Endothelial cell (in vitro differentiated cells): Measurements from ENCODE around the gene PDE5A. TPM values are rescaled to one million over a fixed set of nuclear protein-coding genes. Genes with fewer than 3 reads are reported as not detected.
A peak's percentile ranks its signal among the peaks of the same experiment; 100 is the strongest.
"Not testable (repeated sequence)": the region's sequence is repeated elsewhere in the genome, so short reads cannot be mapped to it uniquely, and the experiment has no call there.

Experiments used
- DNase-seq: peaks from one replicate; pipeline ENCODE4 v3.0.0; 2021; ENCODE audit warnings: low spot score
- H3K27ac Mint-ChIP-seq: one replicate; pipeline ENCODE4 v1.8.0; 2021; ENCODE audit warnings: mixed read lengths, inconsistent platforms; ENCODE audit not compliant: unreplicated experiment
- H3K27me3 Mint-ChIP-seq: one replicate; pipeline ENCODE4 v1.8.0; 2021; ENCODE audit warnings: mild to moderate bottlenecking, moderate library complexity, mixed read lengths, inconsistent platforms; ENCODE audit not compliant: unreplicated experiment
- H3K36me3 Mint-ChIP-seq: one replicate; pipeline ENCODE4 v1.8.0; 2021; ENCODE audit warnings: mild to moderate bottlenecking, low read depth, mixed read lengths, inconsistent platforms; ENCODE audit not compliant: unreplicated experiment
- H3K4me1 Mint-ChIP-seq: one replicate; pipeline ENCODE4 v1.8.0; 2021; ENCODE audit warnings: mild to moderate bottlenecking, mixed read lengths, inconsistent platforms; ENCODE audit not compliant: unreplicated experiment
- H3K4me3 Mint-ChIP-seq: one replicate; pipeline ENCODE4 v1.8.0; 2021; ENCODE audit warnings: mild to moderate bottlenecking, mixed read lengths, inconsistent platforms; ENCODE audit not compliant: unreplicated experiment
- H3K9me3 Mint-ChIP-seq: one replicate; pipeline ENCODE4 v1.8.0; 2021; ENCODE audit warnings: mixed read lengths, inconsistent platforms; ENCODE audit not compliant: unreplicated experiment
- CTCF ChIP-seq: fragments of 200-600 bp; sonication (generic); IDR thresholded peaks from one replicate; pipeline ENCODE4 v1.5.0; 2021; ENCODE audit warnings: antibody characterized with exemption; ENCODE audit not compliant: unreplicated experiment
- total RNA-seq: library from RNA; stranded (reverse); fragmentation: NEBNext Ultra II Directional; extraction: Animal tissue kit (Norgen Biotek cat#: 25700); gene quantifications from one replicate; pipeline ENCODE4 v1.2.1, GENCODE V29; 2021; ENCODE audit not compliant: unreplicated experiment

The PDE5A gene
- total RNA-seq, 1 donor from 2014 or later = 3.4 TPM

GRCh38 chr4:119477412-119478053 is 151.1 kb downstream of the PDE5A start:
- no peak for TF ChIP-seq CTCF
- H3K36me3 Mint-ChIP-seq = peaks cover 23% of the 10 kb centered on the region
- no peaks in the 10 kb centered on the region for H3K27me3 Mint-ChIP-seq

GRCh38 chr4:119471259-119471658 is 157.3 kb downstream of the PDE5A start:
- DNase-seq = no peak
- Mint-ChIP-seq H3K4me3 (no peak overlapping the region), H3K36me3 (peaks cover 4% of the 10 kb centered on the region), H3K4me1 (no peaks in the 10 kb centered on the region), H3K9me3 (no peaks in the 10 kb centered on the region), H3K27ac (no peak overlapping the region), H3K27me3 (no peaks in the 10 kb centered on the region)
- no peak for TF ChIP-seq CTCF

More at GRCh38 chr4:119477412-119478053, 151.1 kb downstream of the PDE5A start:
- Mint-ChIP-seq H3K4me1 (no peaks in the 10 kb centered on the region), H3K27ac (no peak overlapping the region), H3K4me3 (no peak overlapping the region), H3K9me3 (no peaks in the 10 kb centered on the region)
- DNase-seq = no peak

- H3K27me3 Mint-ChIP-seq, H3K36me3 Mint-ChIP-seq, H3K4me3 Mint-ChIP-seq, DNase-seq, H3K27ac Mint-ChIP-seq, H3K4me1 Mint-ChIP-seq, H3K9me3 Mint-ChIP-seq: not testable (repeated sequence)
Observed at GRCh38 chr4:119470737-119471063, 157.9 kb downstream of the PDE5A start.

- not testable (repeated sequence) for H3K27ac Mint-ChIP-seq, DNase-seq, H3K4me1 Mint-ChIP-seq, H3K4me3 Mint-ChIP-seq, H3K27me3 Mint-ChIP-seq, H3K36me3 Mint-ChIP-seq, H3K9me3 Mint-ChIP-seq
Observed at GRCh38 chr4:119470021-119470736, 158.4 kb downstream of the PDE5A start.

- not testable (repeated sequence) for DNase-seq, H3K27ac Mint-ChIP-seq, H3K4me3 Mint-ChIP-seq, H3K27me3 Mint-ChIP-seq, H3K9me3 Mint-ChIP-seq, H3K4me1 Mint-ChIP-seq, H3K36me3 Mint-ChIP-seq
Observed at GRCh38 chr4:119469039-119469438, 159.6 kb downstream of the PDE5A start.

DNA sequence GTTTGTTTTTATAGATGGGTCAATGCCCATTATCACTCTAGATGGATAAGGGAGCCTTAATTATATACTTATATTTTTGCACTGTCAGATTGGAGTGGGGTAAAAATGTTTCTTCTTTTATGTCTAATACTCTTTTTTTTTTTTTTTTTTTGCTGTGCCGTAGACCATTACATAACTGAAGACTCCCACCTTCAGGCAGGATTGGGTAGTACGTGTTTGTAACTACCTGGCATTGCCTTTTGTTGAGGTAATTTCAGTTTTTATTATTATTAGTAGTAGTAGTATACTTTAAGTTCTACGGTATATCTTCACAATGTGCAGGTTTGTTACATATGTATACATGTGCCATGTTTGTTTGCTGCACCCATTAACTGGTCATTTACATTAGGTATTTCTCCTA is 165.9 kb downstream of the PDE5A start:
- not testable (repeated sequence) for H3K4me1 Mint-ChIP-seq, H3K27me3 Mint-ChIP-seq, H3K36me3 Mint-ChIP-seq, H3K4me3 Mint-ChIP-seq, H3K9me3 Mint-ChIP-seq, H3K27ac Mint-ChIP-seq
- peak; percentile 40 for TF ChIP-seq CTCF
- DNase-seq = peak; percentile 41

- not testable (repeated sequence) for H3K27me3 Mint-ChIP-seq, DNase-seq, H3K9me3 Mint-ChIP-seq, H3K27ac Mint-ChIP-seq, H3K4me1 Mint-ChIP-seq, H3K36me3 Mint-ChIP-seq
- peak overlapping the region; percentile 92 for H3K4me3 Mint-ChIP-seq
Observed at GRCh38 chr4:119455734-119456133, 172.9 kb downstream of the PDE5A start.

DNA sequence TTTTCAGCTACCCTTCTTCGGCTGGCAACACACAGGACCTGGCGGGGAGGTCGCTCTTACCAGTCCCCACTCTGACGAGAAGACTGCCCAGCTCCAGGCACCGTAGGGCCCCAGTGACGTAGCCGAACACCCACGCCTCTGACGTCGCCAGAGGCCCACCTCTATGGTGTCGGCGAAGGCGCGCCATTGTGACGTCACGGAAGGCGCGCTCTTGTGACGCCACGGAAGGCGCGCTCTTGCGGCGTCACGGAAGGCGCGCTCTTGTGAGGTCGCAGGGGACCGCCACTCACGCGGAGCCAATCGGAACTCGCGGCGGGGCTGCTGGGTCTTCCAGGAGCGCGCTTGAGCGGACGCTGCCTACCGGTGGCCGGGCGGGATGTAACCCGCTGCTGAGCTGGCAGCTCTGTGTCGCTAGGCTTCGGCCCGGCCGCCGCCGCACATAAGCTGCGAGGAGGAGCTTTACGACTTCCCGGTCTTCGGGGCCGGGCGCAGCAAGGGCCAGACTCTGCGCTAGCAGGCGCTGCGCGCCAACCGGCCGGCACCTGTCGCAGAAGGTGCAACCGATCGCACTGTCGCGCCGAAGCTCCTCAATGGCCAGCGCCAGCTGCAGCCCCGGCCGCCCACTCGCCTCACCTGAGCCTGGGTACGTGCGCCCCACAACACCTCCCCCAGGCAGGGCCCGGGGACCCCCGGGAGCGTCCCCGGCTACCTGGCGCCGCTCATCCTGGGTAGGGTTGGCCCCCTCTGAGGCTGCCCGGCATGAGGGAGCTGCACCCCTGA is 173.9 kb downstream of the PDE5A start:
- Mint-ChIP-seq H3K4me3 (peak overlapping the region; percentile 92), H3K27ac (peak overlapping the region; percentile 98)
- H3K9me3 Mint-ChIP-seq, H3K36me3 Mint-ChIP-seq, H3K27me3 Mint-ChIP-seq, H3K4me1 Mint-ChIP-seq: not testable (repeated sequence)
- DNase-seq = peak; percentile 99

DNA sequence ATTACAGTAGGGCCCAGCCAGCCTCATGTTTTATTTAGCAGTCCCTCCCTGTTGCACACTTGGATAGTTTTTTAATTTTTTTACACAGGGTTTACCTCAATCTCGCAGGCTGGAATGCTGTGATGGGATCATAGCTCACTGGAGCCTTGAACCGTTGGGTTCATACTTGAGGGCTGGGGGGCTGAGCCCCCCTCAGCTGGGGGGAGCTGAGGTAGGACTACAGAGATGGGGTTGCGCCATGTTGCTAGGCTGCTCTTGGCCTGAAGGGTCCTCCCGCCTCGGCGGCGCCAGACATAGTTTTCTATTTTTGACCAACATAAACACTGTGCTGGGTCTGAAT is 174.5 kb downstream of the PDE5A start:
- H3K4me1 Mint-ChIP-seq, H3K27me3 Mint-ChIP-seq, H3K9me3 Mint-ChIP-seq, H3K36me3 Mint-ChIP-seq, DNase-seq: not testable (repeated sequence)
- H3K27ac Mint-ChIP-seq = peak overlapping the region; percentile 98
- peak overlapping the region; percentile 92 for H3K4me3 Mint-ChIP-seq
